NCI-H2029 treated with DMSO at 0.1 percent for 48 hours (cell line): Measurements from ENCODE around the gene FAM168B.
"Not testable (repeated sequence)": the region's sequence is repeated elsewhere in the genome, so short reads cannot be mapped to it uniquely, and the experiment has no call there.

ENCODE experiments used
- DNase-seq: peaks from one replicate; lab custom pipeline; 2025; lab: John Stamatoyannopoulos, UW

The FAM168B gene, protein sequence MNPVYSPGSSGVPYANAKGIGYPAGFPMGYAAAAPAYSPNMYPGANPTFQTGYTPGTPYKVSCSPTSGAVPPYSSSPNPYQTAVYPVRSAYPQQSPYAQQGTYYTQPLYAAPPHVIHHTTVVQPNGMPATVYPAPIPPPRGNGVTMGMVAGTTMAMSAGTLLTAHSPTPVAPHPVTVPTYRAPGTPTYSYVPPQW

GRCh38 chr2:131093006-131093695 is at the start of gene FAM168B:
Gene FAM168B, minus strand, starts transcription at chr2:131093460. Its CDS starts 10,814 bp downstream, at chr2:131082646.
- peak; percentile 52 for DNase-seq

DNA sequence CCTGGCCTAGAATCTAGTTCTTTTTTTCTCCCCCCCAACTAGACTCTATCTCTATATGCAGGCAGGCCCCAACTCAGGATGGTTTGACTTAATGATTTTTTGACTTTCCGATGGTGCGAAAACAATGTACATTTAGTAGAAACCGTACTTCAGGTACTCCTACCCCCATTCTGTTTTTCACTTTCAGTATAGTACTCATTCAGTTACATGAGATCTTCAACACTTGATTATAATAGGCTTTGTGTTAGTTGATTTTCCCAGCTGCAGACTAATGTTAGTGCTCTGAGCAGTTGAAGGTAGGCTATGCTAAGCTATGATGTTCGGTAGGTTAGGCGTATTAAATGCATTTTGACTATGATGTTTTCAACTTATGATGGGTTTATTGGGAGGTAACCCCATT is 49.6 kb upstream of the FAM168B start:
- DNase-seq, result no peak

- no peak for DNase-seq
Observed at GRCh38 chr2:131140581-131140980, 47.3 kb upstream of the FAM168B start.

DNA sequence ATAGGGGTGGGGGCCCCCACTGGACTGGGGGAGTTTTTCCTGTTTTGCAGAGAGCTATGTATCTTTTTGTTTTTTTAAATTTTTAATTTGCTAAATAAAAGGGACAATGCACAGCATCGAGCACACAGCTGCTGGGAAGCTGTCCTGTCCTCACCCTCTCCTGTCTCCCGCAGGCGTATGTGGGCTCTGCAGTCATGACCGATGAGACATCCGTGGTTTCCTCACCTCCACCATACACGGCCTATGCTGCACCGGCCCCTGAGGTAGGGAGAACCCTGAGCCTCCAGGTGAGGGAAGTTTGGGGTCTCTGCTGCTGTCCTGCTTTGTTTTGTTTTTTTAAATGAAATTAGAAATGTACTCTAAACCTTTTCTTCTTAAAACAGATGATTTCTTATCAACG is 39.5 kb upstream of the FAM168B start:
- DNase-seq, result no peak

GRCh38 chr2:131130298-131130596 is 37.0 kb upstream of the FAM168B start:
- DNase-seq, result no peak

- no peak for DNase-seq
Observed at GRCh38 chr2:131127981-131128380, 34.7 kb upstream of the FAM168B start.

DNA sequence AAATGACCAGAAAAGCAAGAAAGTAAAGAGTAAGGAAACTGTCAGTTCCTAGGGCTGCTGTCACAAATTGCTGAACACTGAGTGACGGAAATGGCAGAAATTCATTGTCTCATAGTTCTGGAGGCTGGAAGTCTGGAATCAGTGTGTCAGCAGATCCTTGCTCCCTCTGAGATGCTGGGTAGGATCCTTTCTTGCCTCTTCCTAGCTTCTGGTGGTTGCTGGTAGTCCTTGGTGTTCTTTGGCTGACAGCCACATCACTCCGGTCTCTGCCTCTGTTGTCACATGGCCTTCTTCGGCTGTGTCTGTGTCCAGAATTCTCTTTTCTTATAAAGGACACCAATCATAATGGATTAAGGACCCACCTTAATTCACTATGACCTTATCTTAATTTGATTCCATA is 33.8 kb upstream of the FAM168B start:
- no peak for DNase-seq

- no peak for DNase-seq
Observed at GRCh38 chr2:131126436-131126835, 33.2 kb upstream of the FAM168B start.

DNA sequence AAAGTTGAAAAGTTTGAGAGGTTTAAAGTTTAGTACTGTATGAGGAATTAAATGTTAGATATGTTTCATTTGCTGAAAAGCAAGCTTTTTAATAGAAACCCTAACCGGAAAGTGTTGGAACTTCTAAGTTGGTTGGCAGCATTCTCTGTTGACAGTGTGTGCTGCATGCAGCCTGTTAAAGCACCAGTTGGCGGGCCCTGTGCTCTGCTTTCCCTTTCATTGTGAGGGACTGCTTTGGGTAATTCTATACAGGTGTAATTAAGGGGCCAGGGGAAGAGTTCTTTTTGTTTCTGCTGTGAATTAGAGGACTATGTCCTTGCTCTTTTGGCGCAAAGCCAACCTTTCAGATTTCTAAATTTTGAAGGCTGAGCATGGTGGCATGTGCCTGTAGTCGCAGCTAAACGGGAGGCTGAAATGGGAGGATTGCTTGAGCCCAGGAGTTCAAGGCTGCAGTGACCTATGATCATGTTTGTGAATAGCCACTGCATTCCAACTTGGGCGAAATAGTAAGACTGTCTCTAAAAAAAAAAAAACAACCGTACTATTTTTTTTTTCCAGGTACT is 32.0 kb upstream of the FAM168B start:
- DNase-seq, result peak; percentile 1

- no peak for DNase-seq
Observed at GRCh38 chr2:131123192-131123591, 29.9 kb upstream of the FAM168B start.

- DNase-seq, result no peak
Observed at GRCh38 chr2:131122496-131122895, 29.2 kb upstream of the FAM168B start.

DNA sequence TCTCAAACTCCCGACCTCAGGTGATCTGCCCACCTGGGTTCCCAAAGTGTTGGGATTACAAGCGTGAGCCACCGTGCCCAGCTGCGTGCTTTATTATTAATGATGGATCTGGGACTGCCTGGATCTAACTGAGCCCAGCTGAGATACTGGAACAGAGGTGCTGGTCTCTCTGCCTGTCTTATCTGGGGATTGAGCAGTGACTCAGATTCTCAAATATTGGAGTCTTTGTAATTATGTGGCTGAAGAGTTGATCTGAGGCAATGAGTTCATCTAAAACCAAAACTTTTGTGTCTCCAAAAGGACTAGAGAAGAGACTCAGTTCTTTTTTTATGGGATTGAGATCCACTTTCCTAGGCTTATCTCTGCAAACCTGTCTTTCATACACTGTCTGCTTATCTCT is 28.2 kb upstream of the FAM168B start:
- no peak for DNase-seq

DNA sequence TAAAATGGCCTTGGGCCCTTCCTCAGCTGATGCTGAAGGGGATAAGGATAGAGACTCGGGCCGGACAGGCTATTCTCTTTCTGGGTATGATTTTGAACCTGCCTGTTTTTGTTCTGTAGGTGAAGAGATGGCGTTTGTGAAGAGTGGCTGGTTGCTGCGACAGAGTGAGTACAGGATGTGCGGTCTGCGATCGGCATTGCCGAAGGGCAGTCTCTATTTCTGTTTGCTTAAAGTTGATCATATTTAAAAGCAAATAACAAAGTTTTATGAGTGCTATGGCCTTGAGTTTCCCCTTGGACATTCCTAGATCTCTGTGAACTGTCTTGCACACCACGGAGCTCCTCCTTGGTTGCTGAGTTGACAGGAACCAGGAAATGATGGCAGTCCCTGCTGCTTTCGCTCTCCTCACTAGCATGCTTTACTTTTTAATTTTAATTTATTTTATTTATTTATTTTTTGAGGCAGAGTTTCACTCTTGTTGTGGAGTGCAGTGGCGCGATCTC is 27.6 kb upstream of the FAM168B start:
- no peak for DNase-seq

DNA sequence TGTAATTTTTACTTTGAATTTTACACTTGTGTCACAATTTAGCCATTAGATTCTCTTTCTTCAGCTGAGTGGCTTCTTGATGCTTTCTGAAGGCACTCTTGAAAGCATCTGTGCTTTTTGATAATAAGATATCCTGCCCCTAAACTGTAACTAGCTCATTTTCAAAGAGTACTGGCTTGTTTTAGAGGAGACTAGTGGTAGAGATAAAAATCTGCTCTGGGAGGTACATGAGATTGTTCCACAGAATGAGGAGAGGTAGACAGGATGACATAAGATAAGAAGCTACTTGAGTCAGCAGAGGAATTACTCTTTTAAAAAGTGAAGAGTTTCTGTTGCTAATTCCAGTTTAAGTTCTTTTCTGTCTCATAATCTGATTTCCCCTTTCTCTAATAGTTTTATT is 22.5 kb upstream of the FAM168B start:
- DNase-seq, result no peak

GRCh38 chr2:131114950-131115349 is 21.7 kb upstream of the FAM168B start:
- not testable (repeated sequence) for DNase-seq

DNA sequence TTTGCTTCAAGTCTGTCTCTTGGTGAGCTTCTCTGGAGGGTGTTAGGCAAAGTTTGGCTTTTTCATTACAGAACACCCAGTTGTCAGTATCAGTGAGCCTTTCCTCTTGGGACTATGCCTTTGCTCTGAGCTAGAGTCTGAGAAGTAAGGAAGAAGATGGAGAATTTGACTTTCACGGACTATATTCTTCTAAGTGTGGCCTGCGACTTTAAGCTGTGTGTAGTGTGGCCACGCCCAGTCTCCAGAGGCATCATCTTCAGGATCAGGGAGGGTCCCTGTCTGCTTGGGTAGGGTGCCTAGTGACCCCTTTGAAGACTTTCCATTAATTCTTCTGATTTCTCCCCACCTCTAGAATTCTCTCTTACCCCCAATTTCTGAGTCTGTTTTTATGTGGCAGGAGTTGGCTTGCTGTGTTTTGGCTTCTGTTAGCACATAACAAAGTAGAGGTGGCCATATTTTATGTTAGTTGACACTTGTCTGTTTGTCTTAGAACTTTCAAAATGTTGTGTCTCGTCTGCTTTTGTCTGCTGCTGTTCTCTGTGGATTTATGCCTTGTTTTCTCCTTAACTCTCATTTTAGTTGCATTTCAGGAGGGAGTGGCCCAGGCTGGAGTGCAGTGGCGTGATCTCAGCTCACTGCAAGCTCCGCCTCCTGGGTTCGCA is 20.4 kb upstream of the FAM168B start:
- DNase-seq, result no peak

DNA sequence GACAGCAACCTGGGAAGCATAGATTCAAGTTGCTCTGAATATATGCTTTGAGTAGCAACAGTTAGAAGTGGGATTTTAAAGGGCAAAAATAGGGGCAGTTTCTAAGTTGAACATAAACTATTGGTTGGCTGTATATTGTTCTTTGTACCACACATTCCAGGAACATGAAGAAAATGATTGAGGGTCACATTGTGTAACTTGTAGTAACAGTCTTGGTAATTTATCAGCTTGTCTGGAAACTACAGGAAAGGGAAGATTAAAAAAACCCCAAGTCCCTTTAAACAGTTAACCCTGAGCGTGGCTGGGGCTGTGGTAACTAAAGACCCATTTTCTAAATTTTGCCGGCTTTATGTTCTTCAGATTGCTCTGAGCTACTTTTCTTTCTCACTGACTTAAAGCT is 19.3 kb upstream of the FAM168B start:
- DNase-seq, result no peak

GRCh38 chr2:131105950-131106801 is 12.9 kb upstream of the FAM168B start:
- DNase-seq, result no peak

DNA sequence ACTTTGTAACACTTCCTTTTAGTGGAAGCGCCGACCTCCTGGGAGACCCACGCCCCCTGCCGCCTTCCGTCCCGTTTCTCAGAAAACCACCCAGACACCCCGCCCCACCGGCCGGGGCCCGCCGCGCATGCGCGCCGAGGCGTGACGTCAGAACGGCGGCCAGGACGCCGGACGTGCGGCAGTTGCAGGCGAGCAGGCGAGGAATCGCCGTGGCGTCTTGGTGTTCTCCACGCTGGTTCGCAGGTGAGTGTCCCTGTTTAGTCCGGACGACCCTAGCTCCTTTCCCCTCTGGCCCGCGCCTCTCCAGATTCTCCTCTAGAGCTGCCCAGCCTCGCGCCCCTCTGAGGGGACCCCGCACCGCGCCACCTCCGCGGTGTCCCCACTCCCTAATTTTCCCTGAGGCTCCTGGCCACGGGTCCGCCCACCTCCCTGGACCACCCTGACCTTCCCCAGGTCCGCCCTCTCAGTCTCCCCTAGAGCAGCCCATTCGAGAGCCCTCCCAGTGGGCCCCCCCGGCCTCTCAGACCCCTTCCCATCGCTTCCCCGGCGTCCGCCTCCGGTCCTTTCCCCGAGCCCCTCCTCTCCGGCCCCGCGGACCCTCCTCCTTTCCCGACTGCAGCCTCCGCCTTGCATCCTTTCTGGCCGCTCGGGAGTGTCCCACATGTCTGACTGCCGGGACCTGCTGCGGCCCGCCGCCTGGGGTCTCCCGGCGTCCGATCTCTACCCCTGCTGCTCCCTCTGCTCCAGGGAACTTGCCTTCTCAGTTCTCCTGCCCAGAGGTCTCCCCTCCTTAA is 12.1 kb upstream of the FAM168B start, which contains the start of gene PLEKHB2:
TSS of gene PLEKHB2 (plus strand) at position 181 of the 794 bp plus-strand sequence. CDS start 15,606 bp downstream, outside the sequence.
- no peak for DNase-seq

- DNase-seq, result peak; percentile 44
Observed at GRCh38 chr2:131104487-131105155, 11.4 kb upstream of the FAM168B start.

GRCh38 chr2:131103165-131103564 is 9.9 kb upstream of the FAM168B start:
- no peak for DNase-seq
